ENCODE results near the gene RASSF1.

Gene RASSF1

DNA sequence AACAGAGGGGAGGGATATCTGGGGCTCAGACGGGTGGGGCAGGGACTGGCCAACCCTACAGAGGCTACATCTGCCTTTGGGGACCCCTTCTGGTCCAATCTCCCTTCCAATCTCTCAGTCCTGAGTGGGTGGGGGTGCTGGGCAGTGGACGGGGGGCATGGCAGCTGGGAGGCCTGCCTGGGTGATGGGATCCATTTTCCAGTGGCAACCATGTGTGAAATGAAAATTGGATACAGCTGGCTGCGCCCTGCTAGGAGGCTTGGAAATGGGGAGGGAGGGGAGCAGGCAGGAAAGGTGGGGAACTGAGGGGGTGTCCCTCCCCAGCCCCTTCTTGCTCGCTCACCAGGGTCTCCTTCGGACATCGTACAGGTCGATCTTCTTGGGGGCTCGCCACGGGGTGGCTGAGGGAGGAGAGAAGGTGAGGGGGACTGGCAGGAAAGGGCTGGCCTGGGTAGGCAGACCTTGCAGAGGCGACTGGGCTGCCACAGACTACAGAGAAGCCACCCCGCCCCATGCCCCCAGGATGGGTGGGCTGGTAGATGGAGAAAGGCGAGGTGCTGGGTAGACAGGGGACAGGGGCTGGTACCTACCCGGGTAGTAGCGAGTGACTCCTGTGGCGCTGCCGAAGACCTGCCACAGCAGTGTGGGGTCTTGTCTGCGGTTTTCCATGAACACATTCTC is 39.9 kb upstream of the RASSF1 start:
- Histone ChIP-seq H3K79me2 (ENCODE audit: insufficient read depth, low read depth) (no peaks in the 10 kb centered on the region), H3K4me1 (ENCODE audit: low read depth, poor library complexity, severe bottlenecking) (no peaks in the 10 kb centered on the region), H3K36me3 (ENCODE audit: insufficient read depth) (no peaks in the 10 kb centered on the region), H3K27me3 (ENCODE audit: insufficient read depth, low read depth) (no peaks in the 10 kb centered on the region), H3K9ac (no peak overlapping the region), H2AFZ (ENCODE audit: low read depth) (no peak overlapping the region), H3K4me2 (no peak overlapping the region), H4K20me1 (ENCODE audit: insufficient read depth) (no peaks in the 10 kb centered on the region), H3K27ac (no peak overlapping the region), H3K4me3 (IDR thresholded peaks at IDR 0.05; ENCODE audit: insufficient read depth, low read depth, low read length) (no peak overlapping the region)
- TF ChIP-seq CTCF (conservative IDR thresholded peaks at IDR 0.05; ENCODE audit: low read depth, low read length) = no peak

- no peak for TF ChIP-seq CTCF (conservative IDR thresholded peaks at IDR 0.05; ENCODE audit: low read depth, low read length)
Measured at GRCh38 chr3:50378757-50379156, 38.1 kb upstream of the RASSF1 start.

DNA sequence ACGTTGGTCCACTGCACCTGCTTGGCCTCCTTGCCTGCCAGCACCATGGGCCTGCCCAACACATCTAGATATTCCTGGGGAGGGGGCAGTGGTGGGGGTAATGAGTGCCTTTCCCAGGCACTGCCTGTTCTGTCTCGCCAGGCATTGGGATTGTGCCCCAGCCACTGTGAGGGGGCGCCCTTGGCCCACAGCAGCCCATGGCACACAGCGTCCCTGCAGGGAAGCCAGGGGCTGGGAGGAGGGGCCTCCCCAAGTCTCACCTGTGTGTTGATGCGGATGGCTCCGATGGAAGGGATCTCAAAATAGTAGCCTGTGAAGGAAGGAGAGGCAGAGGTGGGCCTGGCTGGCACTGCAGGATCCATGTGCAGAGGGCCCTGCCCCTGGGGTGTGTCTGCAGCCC is 37.4 kb upstream of the RASSF1 start:
- no peak overlapping the region for H3K4me3 ChIP-seq (IDR thresholded peaks at IDR 0.05; ENCODE audit: insufficient read depth, low read depth, low read length)
- TF ChIP-seq CTCF (conservative IDR thresholded peaks at IDR 0.05; ENCODE audit: low read depth, low read length) = no peak
- H3K4me2 ChIP-seq = no peak overlapping the region
- H3K79me2 ChIP-seq (ENCODE audit: insufficient read depth, low read depth) = no peaks in the 10 kb centered on the region
- no peak overlapping the region for H3K27ac ChIP-seq
- H3K36me3 ChIP-seq (ENCODE audit: insufficient read depth) = no peaks in the 10 kb centered on the region
- H3K9ac ChIP-seq = no peak overlapping the region
- peaks cover 10% of the 10 kb centered on the region for H3K4me1 ChIP-seq (ENCODE audit: low read depth, poor library complexity, severe bottlenecking)
- H4K20me1 ChIP-seq (ENCODE audit: insufficient read depth) = no peaks in the 10 kb centered on the region
- H3K27me3 ChIP-seq (ENCODE audit: insufficient read depth, low read depth) = no peaks in the 10 kb centered on the region
- no peak overlapping the region for H2AFZ ChIP-seq (ENCODE audit: low read depth)

More at GRCh38 chr3:50378757-50379156, 38.1 kb upstream of the RASSF1 start:
- Histone ChIP-seq H3K36me3 (ENCODE audit: insufficient read depth) (no peaks in the 10 kb centered on the region), H3K79me2 (ENCODE audit: insufficient read depth, low read depth) (no peaks in the 10 kb centered on the region), H4K20me1 (ENCODE audit: insufficient read depth) (no peaks in the 10 kb centered on the region), H3K27ac (no peak overlapping the region), H3K4me3 (IDR thresholded peaks at IDR 0.05; ENCODE audit: insufficient read depth, low read depth, low read length) (no peak overlapping the region), H3K4me2 (no peak overlapping the region), H3K4me1 (ENCODE audit: low read depth, poor library complexity, severe bottlenecking) (peaks cover 8% of the 10 kb centered on the region), H3K9ac (no peak overlapping the region), H2AFZ (ENCODE audit: low read depth) (no peak overlapping the region), H3K27me3 (ENCODE audit: insufficient read depth, low read depth) (no peaks in the 10 kb centered on the region)

DNA sequence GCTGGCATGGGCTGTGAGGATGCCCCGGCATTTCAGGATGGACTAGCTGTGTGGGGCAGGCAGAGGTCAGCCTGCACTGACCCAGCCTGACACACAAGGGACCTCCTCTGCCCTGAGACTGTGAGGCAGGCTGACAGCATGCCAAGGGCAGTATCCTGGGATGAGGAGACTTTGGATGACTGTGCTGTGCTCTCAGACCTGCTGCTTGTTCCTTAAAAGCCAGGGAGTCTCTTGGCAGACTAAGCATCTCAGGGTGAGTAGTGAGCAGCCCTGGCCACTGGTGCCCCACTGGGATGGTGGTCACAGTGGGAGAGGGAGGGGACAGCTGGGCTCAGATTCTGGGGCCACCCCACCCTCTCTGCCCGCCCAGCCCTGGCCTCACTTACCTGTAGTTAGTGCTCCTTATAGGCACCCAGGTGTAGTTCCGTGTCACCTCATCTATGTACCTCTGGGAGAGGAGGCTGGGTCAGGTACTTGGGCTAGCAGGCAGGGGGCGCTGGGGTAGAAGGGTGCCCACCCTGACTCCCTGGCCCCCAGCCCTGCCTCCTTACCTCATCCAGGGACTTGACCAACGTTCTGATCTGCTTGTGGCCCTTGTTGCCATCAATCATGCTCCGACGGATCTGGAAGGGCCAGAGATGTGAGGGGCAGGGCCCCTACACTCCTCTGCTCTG is 34.8 kb upstream of the RASSF1 start:
- Histone ChIP-seq H3K9ac (no peak overlapping the region), H3K4me1 (ENCODE audit: low read depth, poor library complexity, severe bottlenecking) (peaks cover 22% of the 10 kb centered on the region), H2AFZ (ENCODE audit: low read depth) (no peak overlapping the region), H3K79me2 (ENCODE audit: insufficient read depth, low read depth) (no peaks in the 10 kb centered on the region), H4K20me1 (ENCODE audit: insufficient read depth) (no peaks in the 10 kb centered on the region), H3K4me3 (IDR thresholded peaks at IDR 0.05; ENCODE audit: insufficient read depth, low read depth, low read length) (no peak overlapping the region), H3K36me3 (ENCODE audit: insufficient read depth) (no peaks in the 10 kb centered on the region), H3K27me3 (ENCODE audit: insufficient read depth, low read depth) (no peaks in the 10 kb centered on the region), H3K27ac (no peak overlapping the region), H3K4me2 (no peak overlapping the region)
- no peak for TF ChIP-seq CTCF (conservative IDR thresholded peaks at IDR 0.05; ENCODE audit: low read depth, low read length)
